ENCODE results near the gene MTA3.

- TF ChIP-seq EZH2 (IDR thresholded peaks at IDR 0.05; ENCODE audit: borderline replicate concordance, low read depth, low read length, severe bottlenecking), result no peak
- TF ChIP-seq CTCF (IDR thresholded peaks at IDR 0.05; ENCODE audit: extremely low read depth in 1 of 2, insufficient read depth in 1 of 2, low read depth in 1 of 2, low read length in 2 of 2), result no peak
- TF ChIP-seq JUN (IDR thresholded peaks at IDR 0.05; ENCODE audit: borderline replicate concordance, insufficient read depth, insufficient read length, low read depth), result no peak
- TF ChIP-seq POLR2AphosphoS5 (IDR thresholded peaks at IDR 0.05; ENCODE audit: insufficient read depth, low read depth, low read length), result no peak
- TF ChIP-seq POLR2A (IDR thresholded peaks at IDR 0.05; ENCODE audit: low read depth, low read length), result no peak
- TF ChIP-seq MAX (IDR thresholded peaks at IDR 0.05; ENCODE audit: insufficient read depth, insufficient read length), result no peak
- no peak for TF ChIP-seq MYC (IDR thresholded peaks at IDR 0.05; ENCODE audit: low read depth, low read length)
- TF ChIP-seq GATA2 (IDR thresholded peaks at IDR 0.05; ENCODE audit: insufficient read depth, insufficient read length, low read depth, low read length), result no peak
- TF ChIP-seq FOS (IDR thresholded peaks at IDR 0.05; ENCODE audit: borderline replicate concordance, insufficient read depth, low read length), result no peak
Observed at GRCh38 chr2:42554392-42554791, 14.0 kb upstream of the MTA3 start.

Data from endothelial cell of umbilical vein (primary cell).